H1 (cell line): Measurements from ENCODE around the gene PIK3R5. TPM values are rescaled to one million over a fixed set of nuclear protein-coding genes. Genes with fewer than 3 reads are reported as not detected.

Source experiments
- E2F6 ChIP-seq: IDR thresholded peaks from 2 replicates; pipeline ENCODE4 v1.6.1; 2012; ENCODE audit warnings: inconsistent platforms
- RBBP5 ChIP-seq: IDR thresholded peaks from 2 replicates; pipeline ENCODE4 v1.7.1; 2012; ENCODE audit warnings: low read depth, mild to moderate bottlenecking, inconsistent platforms, low read length, moderate library complexity, borderline replicate concordance
- TAF7 ChIP-seq: optimal IDR thresholded peaks from 2 replicates; pipeline ENCODE3; 2011; ENCODE audit warnings: low read depth, mild to moderate bottlenecking, inconsistent platforms, low read length, moderate library complexity, borderline replicate concordance
- polyA plus RNA-seq, 7 experiments: library from polyadenylated mRNA; depleted of rRNA in 3 of 7; stranded (reverse) in 5 of 7; unstranded in 2 of 7; fragments of >200 nt in 5 of 7; fragments of 200-250 nt in 2 of 7; gene quantifications; 1 replicate in 5 of 7; 2 replicates in 1 of 7; 4 replicates in 1 of 7; pipeline versions ENCODE4 v1.2.1 to v1.2.3, GENCODE V29; 2011 to 2013; ENCODE audit warnings: missing spikeins in 2 of 7, mixed read lengths in 2 of 7
- total RNA-seq: library from RNA; stranded (reverse); fragmentation: NEBNext Ultra II Directional; extraction: Animal tissue kit (Norgen Biotek cat#: 25700); gene quantifications from 2 replicates; pipeline ENCODE4 v1.2.1, GENCODE V29; 2021

The PIK3R5 gene
- total and polyA plus RNA-seq, 2 of the 8 experiments (the other 6 are each of a cell fraction or from before 2014, with no cell fraction given), result 2.7 to 4.3 TPM

- TF ChIP-seq TAF7, result no peak
- TF ChIP-seq RBBP5, result no peak
- TF ChIP-seq E2F6, result no peak
Observed at GRCh38 chr17:8889458-8890210, 75.9 kb downstream of the PIK3R5 start (continued).
